ENCODE results near the gene HKDC1. TPM values are rescaled to one million over a fixed set of nuclear protein-coding genes. Genes with fewer than 3 reads are reported as not detected.
A peak's percentile ranks its signal among the peaks of the same experiment; 100 is the strongest.
"Not testable (repeated sequence)": the region's sequence is repeated elsewhere in the genome, so short reads cannot be mapped to it uniquely, and the experiment has no call there.

The HKDC1 gene, protein sequence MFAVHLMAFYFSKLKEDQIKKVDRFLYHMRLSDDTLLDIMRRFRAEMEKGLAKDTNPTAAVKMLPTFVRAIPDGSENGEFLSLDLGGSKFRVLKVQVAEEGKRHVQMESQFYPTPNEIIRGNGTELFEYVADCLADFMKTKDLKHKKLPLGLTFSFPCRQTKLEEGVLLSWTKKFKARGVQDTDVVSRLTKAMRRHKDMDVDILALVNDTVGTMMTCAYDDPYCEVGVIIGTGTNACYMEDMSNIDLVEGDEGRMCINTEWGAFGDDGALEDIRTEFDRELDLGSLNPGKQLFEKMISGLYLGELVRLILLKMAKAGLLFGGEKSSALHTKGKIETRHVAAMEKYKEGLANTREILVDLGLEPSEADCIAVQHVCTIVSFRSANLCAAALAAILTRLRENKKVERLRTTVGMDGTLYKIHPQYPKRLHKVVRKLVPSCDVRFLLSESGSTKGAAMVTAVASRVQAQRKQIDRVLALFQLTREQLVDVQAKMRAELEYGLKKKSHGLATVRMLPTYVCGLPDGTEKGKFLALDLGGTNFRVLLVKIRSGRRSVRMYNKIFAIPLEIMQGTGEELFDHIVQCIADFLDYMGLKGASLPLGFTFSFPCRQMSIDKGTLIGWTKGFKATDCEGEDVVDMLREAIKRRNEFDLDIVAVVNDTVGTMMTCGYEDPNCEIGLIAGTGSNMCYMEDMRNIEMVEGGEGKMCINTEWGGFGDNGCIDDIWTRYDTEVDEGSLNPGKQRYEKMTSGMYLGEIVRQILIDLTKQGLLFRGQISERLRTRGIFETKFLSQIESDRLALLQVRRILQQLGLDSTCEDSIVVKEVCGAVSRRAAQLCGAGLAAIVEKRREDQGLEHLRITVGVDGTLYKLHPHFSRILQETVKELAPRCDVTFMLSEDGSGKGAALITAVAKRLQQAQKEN
- total RNA-seq = 1 to 10 TPM in 1 of 4 donors, under 1 TPM in 1, not detected in 2; 0.27 to 4.0 TPM

DNA sequence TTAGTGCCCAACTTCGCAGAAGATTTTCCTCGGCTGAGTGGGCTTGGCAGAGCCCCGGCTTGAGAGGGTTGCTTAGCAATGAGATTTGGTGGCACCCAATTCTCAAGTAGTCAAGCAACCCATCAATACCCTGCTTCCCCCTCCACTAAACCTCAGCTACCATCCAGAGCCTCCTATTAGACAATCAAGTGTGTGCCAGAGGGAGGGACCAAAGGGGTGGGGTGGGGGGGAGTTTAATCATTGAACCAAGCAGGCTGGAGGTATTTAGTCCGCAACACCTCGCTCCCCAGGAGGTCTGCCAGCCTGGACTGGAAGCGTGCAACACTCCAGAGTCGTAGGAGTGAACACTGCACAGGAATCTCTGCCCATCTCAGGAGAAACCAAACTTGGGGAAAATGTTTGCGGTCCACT, at the start of gene HKDC1:
Gene HKDC1 (plus strand): TSS at position 292 of the 411 bp plus-strand sequence. CDS start 104 bp downstream, at position 396.
- no peak for DNase-seq
- Histone ChIP-seq H3K36me3 (no peaks in the 10 kb centered on the region), H3K27me3 (no peaks in the 10 kb centered on the region), H3K27ac (no peak within 1 kb of the TSS), H3K9me3 (no peaks in the 10 kb centered on the region), H3K4me3 (no peak within 1 kb of the TSS), H3K4me1 (peaks cover 0 to 9% of the 10 kb centered on the region in 2 donors)
- TF ChIP-seq, protein P1, sequence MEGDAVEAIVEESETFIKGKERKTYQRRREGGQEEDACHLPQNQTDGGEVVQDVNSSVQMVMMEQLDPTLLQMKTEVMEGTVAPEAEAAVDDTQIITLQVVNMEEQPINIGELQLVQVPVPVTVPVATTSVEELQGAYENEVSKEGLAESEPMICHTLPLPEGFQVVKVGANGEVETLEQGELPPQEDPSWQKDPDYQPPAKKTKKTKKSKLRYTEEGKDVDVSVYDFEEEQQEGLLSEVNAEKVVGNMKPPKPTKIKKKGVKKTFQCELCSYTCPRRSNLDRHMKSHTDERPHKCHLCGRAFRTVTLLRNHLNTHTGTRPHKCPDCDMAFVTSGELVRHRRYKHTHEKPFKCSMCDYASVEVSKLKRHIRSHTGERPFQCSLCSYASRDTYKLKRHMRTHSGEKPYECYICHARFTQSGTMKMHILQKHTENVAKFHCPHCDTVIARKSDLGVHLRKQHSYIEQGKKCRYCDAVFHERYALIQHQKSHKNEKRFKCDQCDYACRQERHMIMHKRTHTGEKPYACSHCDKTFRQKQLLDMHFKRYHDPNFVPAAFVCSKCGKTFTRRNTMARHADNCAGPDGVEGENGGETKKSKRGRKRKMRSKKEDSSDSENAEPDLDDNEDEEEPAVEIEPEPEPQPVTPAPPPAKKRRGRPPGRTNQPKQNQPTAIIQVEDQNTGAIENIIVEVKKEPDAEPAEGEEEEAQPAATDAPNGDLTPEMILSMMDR (IDR thresholded peaks at IDR 0.05) = no peak
- intact Hi-C loops (cut with DNase I; ENCODE audit: low total_unique reads) = no loop called here

DNA sequence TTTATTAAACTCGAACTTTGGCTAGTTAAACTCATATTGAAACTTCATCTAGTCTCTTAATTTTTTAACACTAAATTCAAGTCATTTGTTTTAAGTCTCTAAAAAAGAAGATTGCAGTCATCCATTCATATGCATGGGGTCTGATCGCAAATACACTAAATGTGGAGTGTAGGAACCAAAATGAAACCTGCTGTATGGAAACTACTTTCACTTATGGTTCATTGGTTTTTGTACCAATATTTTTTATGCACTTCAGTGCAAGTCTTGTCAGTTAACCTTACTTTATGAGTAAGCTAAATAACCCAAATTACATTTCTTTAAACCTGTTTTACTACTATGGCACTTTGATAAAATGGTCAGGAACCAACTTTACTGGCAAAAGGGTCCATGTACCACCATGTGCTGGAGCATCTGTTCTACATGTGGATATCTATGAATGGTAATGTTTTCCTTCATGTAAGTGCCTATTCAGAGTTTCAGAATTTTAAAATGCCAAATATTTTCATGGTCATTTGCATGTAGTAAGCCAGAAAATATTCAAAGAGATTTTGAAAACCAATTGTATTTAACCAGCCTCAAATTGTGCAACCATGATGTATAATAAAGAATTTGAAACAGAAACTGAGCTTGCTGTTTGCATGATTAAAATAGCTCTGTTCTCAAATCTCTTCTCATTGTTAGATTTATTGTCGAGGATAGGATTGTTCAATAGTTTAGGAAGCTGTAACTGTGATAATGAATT, 47.7 kb upstream of the HKDC1 start:
- Histone ChIP-seq H3K9me3 (no peaks in the 10 kb centered on the region), H3K27me3 (no peaks in the 10 kb centered on the region), H3K4me3 (no peak overlapping the region), H3K27ac (no peak overlapping the region), H3K36me3 (no peaks in the 10 kb centered on the region), H3K4me1 (no peaks in the 10 kb centered on the region)
- intact Hi-C loops (cut with DNase I; ENCODE audit: low total_unique reads) = no loop called here
- TF ChIP-seq, protein P1 (IDR thresholded peaks at IDR 0.05) = no peak
- no peak for TF ChIP-seq POLR2A (IDR thresholded peaks at IDR 0.05)
- no peak for DNase-seq

DNA sequence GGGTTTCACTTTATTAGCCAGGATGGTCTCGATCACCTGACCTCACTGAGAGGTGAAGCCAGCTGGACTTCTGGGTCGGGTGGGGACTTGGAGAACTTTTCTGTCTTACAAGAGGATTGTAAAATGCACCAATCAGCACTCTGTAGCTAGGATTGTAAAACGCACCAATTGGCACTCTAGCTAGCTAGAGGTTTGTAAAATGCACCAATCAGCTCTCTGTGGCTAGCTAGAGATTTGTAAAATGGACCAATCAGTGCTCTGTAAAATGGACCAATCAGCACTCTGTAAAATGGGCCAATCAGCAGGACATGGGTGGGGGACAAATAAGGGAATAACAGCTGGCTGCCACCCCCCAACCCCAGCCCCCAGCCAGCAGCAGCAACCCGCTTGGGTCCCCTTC, 44.8 kb upstream of the HKDC1 start:
- intact Hi-C loops (cut with DNase I; ENCODE audit: low total_unique reads); DNase-seq; H3K27ac ChIP-seq; H3K4me3 ChIP-seq; H3K4me1 ChIP-seq; H3K36me3 ChIP-seq; H3K27me3 ChIP-seq; H3K9me3 ChIP-seq: not testable (repeated sequence)

DNA sequence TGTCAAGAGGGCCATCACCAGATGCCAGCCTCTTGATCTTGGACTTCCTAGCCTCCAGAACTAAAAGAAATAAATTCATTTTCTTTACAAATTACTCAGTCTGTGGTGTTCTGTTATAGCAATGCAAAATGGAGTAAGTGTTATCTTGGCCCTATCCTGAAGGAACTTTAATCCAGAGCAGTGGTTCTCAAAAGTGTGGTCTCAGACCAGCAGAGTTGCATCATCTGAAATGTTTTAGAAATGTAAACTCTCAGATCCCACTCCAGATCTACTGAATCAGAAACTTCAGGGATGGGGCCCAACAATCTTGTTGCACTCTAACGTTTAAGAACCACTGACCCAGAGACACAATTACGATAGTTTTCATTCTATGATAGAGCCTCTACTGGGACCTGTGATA, 43.3 kb upstream of the HKDC1 start:
- no peaks in the 10 kb centered on the region for H3K4me1 ChIP-seq
- H3K4me3 ChIP-seq = no peak overlapping the region
- no peaks in the 10 kb centered on the region for H3K9me3 ChIP-seq
- no peak for DNase-seq
- TF ChIP-seq, protein P1 (IDR thresholded peaks at IDR 0.05) = no peak
- no peak for TF ChIP-seq POLR2A (IDR thresholded peaks at IDR 0.05)
- no peaks in the 10 kb centered on the region for H3K27me3 ChIP-seq
- H3K27ac ChIP-seq = no peak overlapping the region
- intact Hi-C loops (cut with DNase I; ENCODE audit: low total_unique reads) = no loop called here
- no peaks in the 10 kb centered on the region for H3K36me3 ChIP-seq

DNA sequence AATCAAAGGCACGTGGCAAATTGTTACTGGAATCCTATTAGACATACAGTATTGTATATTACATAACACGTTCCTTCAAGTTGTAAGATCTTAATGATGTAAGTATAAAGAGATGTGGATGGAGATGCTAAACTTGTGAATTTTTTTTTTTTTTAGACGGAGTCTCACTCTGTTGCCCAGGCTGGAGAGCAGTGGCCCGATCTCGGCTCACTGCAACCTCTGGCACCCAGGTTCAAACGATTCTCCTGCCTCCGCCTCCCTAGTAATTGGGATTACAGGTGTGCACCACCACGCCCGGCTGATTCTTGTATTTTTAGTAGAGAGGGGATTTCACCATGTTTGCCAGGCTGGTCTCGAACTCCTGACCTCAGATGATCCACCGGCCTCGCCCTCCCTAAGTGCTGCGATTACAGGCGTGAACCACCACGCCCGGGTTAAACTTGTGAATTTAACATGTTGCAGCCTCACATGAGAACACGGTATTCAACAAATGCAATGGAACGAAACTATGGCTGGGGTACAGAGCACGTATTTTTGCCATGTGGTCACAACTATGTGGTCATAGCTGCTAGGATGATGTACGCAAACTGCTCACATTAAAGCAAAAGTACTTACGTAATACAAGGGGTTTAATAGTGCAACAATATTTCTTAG, 40.9 kb upstream of the HKDC1 start:
- Histone ChIP-seq H3K36me3 (no peaks in the 10 kb centered on the region), H3K27me3 (no peaks in the 10 kb centered on the region), H3K4me3 (peak overlapping the region; percentile 87 to 98), H3K27ac (peak overlapping the region; percentile 82 to 97), H3K4me1 (no peaks in the 10 kb centered on the region), H3K9me3 (no peaks in the 10 kb centered on the region)
- TF ChIP-seq POLR2A (IDR thresholded peaks at IDR 0.05) = no peak
- TF ChIP-seq, protein P1 (IDR thresholded peaks at IDR 0.05) = no peak
- intact Hi-C loops (cut with DNase I; ENCODE audit: low total_unique reads) = no loop called here
- DNase-seq = peak in 1 of 2 donors; percentile 16
